ENCODE measurements around the gene SLC12A5. TPM values are rescaled to one million over a fixed set of nuclear protein-coding genes. Genes with fewer than 3 reads are reported as not detected.

The SLC12A5 gene
- under 0.01 TPM in 1 of 2 replicates, not detected in the other for total RNA-seq

DNA sequence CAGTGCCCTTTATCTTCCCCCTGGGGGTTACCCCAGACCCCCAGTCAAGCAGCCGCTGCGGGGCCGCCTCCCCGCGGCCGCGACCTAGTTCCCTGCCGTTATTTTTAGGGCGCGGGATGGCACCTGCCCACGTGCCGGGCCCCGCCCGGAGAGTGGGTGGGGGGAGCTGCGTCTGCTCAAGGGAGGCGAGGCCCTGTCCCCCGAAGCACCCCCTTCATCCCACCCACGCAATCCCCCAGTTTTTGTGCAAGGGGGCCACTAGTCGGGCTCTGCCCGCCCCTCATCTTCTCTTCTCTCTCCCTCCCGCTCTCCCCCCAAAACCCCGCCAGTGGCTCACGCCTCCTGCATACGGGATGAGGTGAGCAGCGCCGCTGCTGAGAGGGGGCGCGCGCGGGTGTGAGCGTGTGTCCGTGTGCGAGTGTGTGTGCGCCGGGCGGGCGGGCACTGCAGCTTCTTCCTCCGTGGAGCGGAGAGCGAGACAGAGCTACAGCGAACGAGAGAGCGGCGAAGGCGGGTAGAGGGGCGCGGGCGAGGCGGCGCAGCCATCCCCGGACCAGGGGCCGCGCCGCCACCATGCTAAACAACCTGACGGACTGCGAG is at the start of gene SLC12A5:
Gene SLC12A5 (plus strand): TSS at position 444 of the 600 bp plus-strand sequence. CDS start 130 bp downstream, at position 574.

GRCh38 chr20:46089417-46090388 is 60.7 kb downstream of the SLC12A5 start, which contains the start of gene NCOA5:
TSS of gene NCOA5 (minus strand) at chr20:46089962. CDS start at chr20:46079424, 10,538 bp downstream.

Other genes starting within 250 kb of the SLC12A5 start
- gene WFDC3, start 237.3 kb upstream of the SLC12A5 start, total RNA-seq = 0.48 TPM in 1 of 2 replicates, not detected in the other
- gene DNTTIP1, start 237.3 kb upstream of the SLC12A5 start, total RNA-seq = 8.7 and 12.3 TPM in 2 replicates
- 1.3 and 3.6 TPM in 2 replicates for gene UBE2C, start 216.6 kb upstream of the SLC12A5 start, total RNA-seq
- gene TNNC2, start 201.9 kb upstream of the SLC12A5 start, total RNA-seq = 0.43 TPM in 1 of 2 replicates, not detected in the other
- 16.6 and 20.0 TPM in 2 replicates for gene SNX21, start 195.4 kb upstream of the SLC12A5 start, total RNA-seq
- gene ACOT8, start 171.8 kb upstream of the SLC12A5 start, total RNA-seq = 38.6 and 42.0 TPM in 2 replicates
- 2.6 and 3.1 TPM in 2 replicates for gene ZSWIM3, start 171.6 kb upstream of the SLC12A5 start, total RNA-seq
- gene ZSWIM1, start 148.0 kb upstream of the SLC12A5 start, total RNA-seq = 2.4 and 3.4 TPM in 2 replicates
- gene SPATA25, start 141.6 kb upstream of the SLC12A5 start, total RNA-seq = 0.72 and 1.9 TPM in 2 replicates
- gene NEURL2, start 138.0 kb upstream of the SLC12A5 start, total RNA-seq = 4.5 and 5.5 TPM in 2 replicates
- 16.2 and 21.9 TPM in 2 replicates for gene CTSA, start 137.9 kb upstream of the SLC12A5 start, total RNA-seq
- 52.9 and 81.9 TPM in 2 replicates for gene PLTP, start 117.1 kb upstream of the SLC12A5 start, total RNA-seq
- 5.3 and 9.6 TPM in 2 replicates for gene PCIF1, start 94.5 kb upstream of the SLC12A5 start, total RNA-seq
- 8.1 and 10.4 TPM in 2 replicates for gene ZNF335, start 57.0 kb upstream of the SLC12A5 start, total RNA-seq
- gene MMP9, start 20.3 kb upstream of the SLC12A5 start, total RNA-seq = 0.21 and 16.4 TPM in 2 replicates
- 7.0 and 9.2 TPM in 2 replicates for gene NCOA5, start 60.7 kb downstream of the SLC12A5 start, total RNA-seq
- 10.0 and 28.4 TPM in 2 replicates for gene CD40, start 89.1 kb downstream of the SLC12A5 start, total RNA-seq

Measured in tracheal epithelial cell (primary cell).